ENCODE results near the gene SUCLG2. TPM values are rescaled to one million over a fixed set of nuclear protein-coding genes. Genes with fewer than 3 reads are reported as not detected.

The SUCLG2 gene
- total and polyA plus RNA-seq, 10 of the 15 experiments (the other 5 are each of a cell fraction or from before 2014, with no cell fraction given) = 17.8 to 50.9 (median 37.2) TPM

- 97% methylated on average over 6 of the region's 6 CpGs for WGBS (ENCODE audit: insufficient coverage, insufficient replicate concordance, low lambda C conversion rate, missing lambda C conversion rate)
- FAIRE-seq (no peak), ATAC-seq (no peak), DNase-seq (ENCODE audit: low read depth, low spot score) (no peak)
- H3K4me2 ChIP-seq (ENCODE audit: control insufficient read depth, insufficient read depth) = no peak overlapping the region
- no peak overlapping the region for H3K4me3 ChIP-seq
- H3K36me3 ChIP-seq (ENCODE audit: control insufficient read depth in 2 of 2, insufficient read depth in 2 of 2, low read length in 1 of 2) = peaks cover 0 to 4% of the 10 kb centered on the region in 2 experiments; a peak in 1 of 4 replicates
- ChIA-PET SMC1A (ENCODE audit: uncharacterized antibody, unreplicated experiment) (interaction anchor here (0.6 to 1.1 kb wide), 3 partner anchors 16 to 1721 kb away, joined by 3 read pairs; no protein-coding TSS in a partner anchor), RAD21 (ENCODE audit: unreplicated experiment) (no interaction called here), CTCF (interaction anchor here (0.7 to 2.0 kb wide), 4 partner anchors 12 to 286 kb away, joined by 3 to 6 read pairs (median 3); no protein-coding TSS in a partner anchor), POLR2A (no interaction called here)
- in situ Hi-C loops (cut with MboI) = no loop called here
- no peaks in the 10 kb centered on the region for H3K27me3 ChIP-seq (replicated peaks in 1 of 2; ENCODE audit: control insufficient read depth in 2 of 2, insufficient read depth in 2 of 2, low read length in 1 of 2)
- H3K27ac ChIP-seq (ENCODE audit: control insufficient read depth, insufficient read depth) = no peak overlapping the region
- no peaks in the 10 kb centered on the region for H3K79me2 ChIP-seq (ENCODE audit: control insufficient read depth, insufficient read depth, low read length)
- intact Hi-C loops (cut with micrococcal nuclease; ENCODE audit: unreplicated experiment) = no loop called here
- no peak overlapping the region for H2AFZ ChIP-seq (ENCODE audit: control insufficient read depth, low read depth, low read length)
- no peaks in the 10 kb centered on the region for H3K9me3 ChIP-seq (replicated peaks; ENCODE audit: control insufficient read depth, insufficient read depth, low read length)
- BruUV-seq (replicated peaks) = no TSS peak
- no peak overlapping the region for H3K9ac ChIP-seq (ENCODE audit: control insufficient read depth, insufficient read depth, low read length)
- H3K4me1 ChIP-seq (ENCODE audit: control insufficient read depth, insufficient read depth, low read length) = no peaks in the 10 kb centered on the region
- no peaks in the 10 kb centered on the region for H4K20me1 ChIP-seq (ENCODE audit: control insufficient read depth, insufficient read depth)
- no peak for TF ChIP-seq CREM (IDR thresholded peaks at IDR 0.05; ENCODE audit: low read depth)
- no peak for TF ChIP-seq LARP7 (IDR thresholded peaks at IDR 0.05)
- TF ChIP-seq, protein P1, sequence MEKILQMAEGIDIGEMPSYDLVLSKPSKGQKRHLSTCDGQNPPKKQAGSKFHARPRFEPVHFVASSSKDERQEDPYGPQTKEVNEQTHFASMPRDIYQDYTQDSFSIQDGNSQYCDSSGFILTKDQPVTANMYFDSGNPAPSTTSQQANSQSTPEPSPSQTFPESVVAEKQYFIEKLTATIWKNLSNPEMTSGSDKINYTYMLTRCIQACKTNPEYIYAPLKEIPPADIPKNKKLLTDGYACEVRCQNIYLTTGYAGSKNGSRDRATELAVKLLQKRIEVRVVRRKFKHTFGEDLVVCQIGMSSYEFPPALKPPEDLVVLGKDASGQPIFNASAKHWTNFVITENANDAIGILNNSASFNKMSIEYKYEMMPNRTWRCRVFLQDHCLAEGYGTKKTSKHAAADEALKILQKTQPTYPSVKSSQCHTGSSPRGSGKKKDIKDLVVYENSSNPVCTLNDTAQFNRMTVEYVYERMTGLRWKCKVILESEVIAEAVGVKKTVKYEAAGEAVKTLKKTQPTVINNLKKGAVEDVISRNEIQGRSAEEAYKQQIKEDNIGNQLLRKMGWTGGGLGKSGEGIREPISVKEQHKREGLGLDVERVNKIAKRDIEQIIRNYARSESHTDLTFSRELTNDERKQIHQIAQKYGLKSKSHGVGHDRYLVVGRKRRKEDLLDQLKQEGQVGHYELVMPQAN (conservative IDR thresholded peaks at IDR 0.05) = no peak
- no peak for TF ChIP-seq ZBED1 (IDR thresholded peaks at IDR 0.05; ENCODE audit: borderline replicate concordance)
- TF ChIP-seq MTA2 (IDR thresholded peaks at IDR 0.05; ENCODE audit: low read depth) = no peak
- TF ChIP-seq ASH2L (IDR thresholded peaks at IDR 0.05; ENCODE audit: borderline replicate concordance, low read depth) = no peak
- TF ChIP-seq POLR2AphosphoS2 (IDR thresholded peaks at IDR 0.05; ENCODE audit: low read depth, low read length) = no peak
- TF ChIP-seq BRCA1 (IDR thresholded peaks at IDR 0.05; ENCODE audit: low read depth, low read length) = no peak
- TF ChIP-seq RAD21 (IDR thresholded peaks at IDR 0.05; ENCODE audit: insufficient read depth, low read depth, low read length) = no peak
- TF ChIP-seq ZNF592 (IDR thresholded peaks at IDR 0.05) = no peak
- no peak for TF ChIP-seq STAT1 (conservative IDR thresholded peaks at IDR 0.05)
- TF ChIP-seq, protein P2, sequence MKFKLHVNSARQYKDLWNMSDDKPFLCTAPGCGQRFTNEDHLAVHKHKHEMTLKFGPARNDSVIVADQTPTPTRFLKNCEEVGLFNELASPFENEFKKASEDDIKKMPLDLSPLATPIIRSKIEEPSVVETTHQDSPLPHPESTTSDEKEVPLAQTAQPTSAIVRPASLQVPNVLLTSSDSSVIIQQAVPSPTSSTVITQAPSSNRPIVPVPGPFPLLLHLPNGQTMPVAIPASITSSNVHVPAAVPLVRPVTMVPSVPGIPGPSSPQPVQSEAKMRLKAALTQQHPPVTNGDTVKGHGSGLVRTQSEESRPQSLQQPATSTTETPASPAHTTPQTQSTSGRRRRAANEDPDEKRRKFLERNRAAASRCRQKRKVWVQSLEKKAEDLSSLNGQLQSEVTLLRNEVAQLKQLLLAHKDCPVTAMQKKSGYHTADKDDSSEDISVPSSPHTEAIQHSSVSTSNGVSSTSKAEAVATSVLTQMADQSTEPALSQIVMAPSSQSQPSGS (IDR thresholded peaks at IDR 0.05; ENCODE audit: low read length) = no peak
- TF ChIP-seq BCLAF1 (IDR thresholded peaks at IDR 0.05) = no peak
- TF ChIP-seq TBL1XR1 (IDR thresholded peaks at IDR 0.05; ENCODE audit: low read depth, low read length) = no peak
- no peak for TF ChIP-seq ZNF217 (IDR thresholded peaks at IDR 0.05)
Observed at GRCh38 chr3:67400476-67400875, 253.9 kb downstream of the SUCLG2 start.
